A375 (cell line): ENCODE results near the gene PLBD1. TPM values are rescaled to one million over a fixed set of nuclear protein-coding genes. Genes with fewer than 3 reads are reported as not detected.

Experiments used
- small RNA-seq: library from RNA; depleted of rRNA; stranded (forward); fragments of <200 nt; gene quantifications from one replicate; pipeline ENCODE3, GENCODE V24; 2014
- total RNA-seq: library from RNA; depleted of rRNA; stranded (reverse); fragments of >200 nt; shearing (Covaris generic); gene quantifications from 2 replicates; pipeline ENCODE4 v1.2.3, GENCODE V29; 2014; rRNA removed

Gene PLBD1
- not detected in 2 replicates for total RNA-seq

GRCh38 chr12:14567351-14568162, at the start of gene PLBD1:
TSS of gene PLBD1 (minus strand) at chr12:14567883. CDS start at chr12:14567696, 187 bp downstream.

Small RNAs within 50 kb of the gene (small RNA-seq; reads per million reads assigned to genes)
- gene RN7SKP134 = not detected

Other genes starting within 250 kb of the PLBD1 start
- 33.0 and 38.5 TPM in 2 replicates for gene ATF7IP, start 202.2 kb downstream of the PLBD1 start, total RNA-seq
- 0.05 TPM in 1 of 2 replicates, not detected in the other for gene GUCY2C, start 128.7 kb upstream of the PLBD1 start, total RNA-seq
- gene WBP11, start 235.6 kb upstream of the PLBD1 start, total RNA-seq = 43.5 and 64.8 TPM in 2 replicates
- 0.69 and 0.94 TPM in 2 replicates for gene C12orf60, start 235.8 kb upstream of the PLBD1 start, total RNA-seq
- not detected in 2 replicates for gene SMCO3, start 246.3 kb upstream of the PLBD1 start, total RNA-seq